GM21423 (cell line): ENCODE results near the gene DIABLO.
"Not testable (repeated sequence)": the region's sequence is repeated elsewhere in the genome, so short reads cannot be mapped to it uniquely, and the experiment has no call there.

ENCODE experiments used
- ATAC-seq: cut with Tn5 transposase; IDR thresholded peaks from one replicate; pipeline ENCODE4 v1.9.1; 2021; ENCODE audit warnings: mild to moderate bottlenecking, moderate library complexity; ENCODE audit not compliant: unreplicated experiment

Gene DIABLO

DNA sequence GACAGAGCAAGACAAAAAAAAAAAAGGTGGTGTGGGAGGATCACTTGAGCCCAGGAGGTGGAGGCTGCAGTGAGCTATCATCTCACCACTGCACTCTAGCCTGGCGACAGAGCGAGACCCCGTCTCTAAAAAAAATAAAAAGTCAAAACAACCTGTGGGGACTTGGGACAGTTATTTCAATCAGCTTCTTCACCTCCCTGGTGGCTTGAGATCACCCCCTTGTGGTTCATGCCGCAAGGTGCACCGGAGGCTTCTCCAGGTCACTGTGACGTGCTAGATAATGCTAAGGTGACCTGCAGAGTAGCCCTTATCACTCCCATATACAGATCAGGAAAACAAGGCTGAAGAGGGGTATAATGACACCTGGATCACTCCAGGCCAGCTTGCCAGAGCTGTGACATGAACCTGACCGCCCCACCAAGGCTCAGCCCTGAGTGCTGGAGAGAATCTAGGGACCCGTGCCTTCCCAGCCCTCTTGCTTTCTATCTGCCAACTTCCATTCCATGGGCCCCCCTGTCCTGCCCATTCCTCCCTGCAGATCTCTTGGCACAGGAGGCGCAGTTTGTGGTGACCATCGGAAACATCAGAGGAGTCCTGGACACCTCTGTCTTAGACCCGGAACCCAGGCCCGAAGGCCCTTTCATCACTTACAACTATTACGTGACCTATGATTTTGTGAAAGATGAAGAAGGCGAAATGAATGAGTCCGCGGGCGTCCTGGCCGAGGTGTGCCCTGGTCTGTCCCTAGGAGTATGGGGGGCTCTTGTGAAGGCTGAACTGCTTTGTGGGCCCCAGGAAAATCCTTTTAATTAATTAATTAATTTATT lies 34.8 kb downstream of the DIABLO start:
- ATAC-seq: no peak

DNA sequence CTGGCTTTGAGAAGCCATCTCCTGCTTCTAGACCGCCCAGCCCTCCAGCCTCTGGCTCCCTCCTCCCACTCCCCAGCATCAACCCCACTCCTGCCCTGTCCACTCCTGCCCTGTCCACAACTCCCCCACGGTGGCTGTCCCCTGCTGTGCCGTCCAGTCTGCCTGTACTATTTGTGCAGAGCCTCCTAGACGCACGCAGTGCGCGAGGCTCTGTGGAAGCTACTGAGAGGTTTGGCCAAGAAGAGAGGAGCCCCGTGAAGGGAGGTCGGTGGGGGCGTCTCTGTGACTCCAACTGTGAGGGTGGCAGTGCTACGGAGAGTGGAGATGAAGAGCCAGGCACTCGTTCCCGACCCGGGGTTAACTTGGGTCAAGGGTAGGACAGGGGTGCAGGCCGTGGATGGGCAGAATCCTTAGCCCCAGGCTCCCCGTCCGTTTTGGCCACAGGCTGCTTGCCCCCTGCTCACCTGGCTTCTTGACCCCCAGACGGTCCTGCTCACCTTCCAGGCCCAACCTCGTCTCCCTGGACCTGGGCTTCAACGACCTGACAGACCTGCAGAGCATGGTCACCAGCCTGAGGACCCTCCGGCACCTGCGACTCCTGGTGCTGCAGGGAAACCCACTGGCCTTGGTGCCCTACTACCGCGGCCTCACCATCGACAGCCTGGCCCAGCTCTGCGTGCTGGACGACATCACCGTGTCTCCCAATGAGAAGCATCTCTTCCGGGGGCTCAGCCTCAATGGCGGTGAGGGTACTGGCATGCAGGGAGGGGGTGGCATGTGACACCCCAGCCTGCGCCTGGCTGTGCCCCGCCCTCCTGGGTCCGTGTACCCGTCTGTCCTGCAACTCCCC lies 36.0 kb downstream of the DIABLO start:
- ATAC-seq: no peak

DNA sequence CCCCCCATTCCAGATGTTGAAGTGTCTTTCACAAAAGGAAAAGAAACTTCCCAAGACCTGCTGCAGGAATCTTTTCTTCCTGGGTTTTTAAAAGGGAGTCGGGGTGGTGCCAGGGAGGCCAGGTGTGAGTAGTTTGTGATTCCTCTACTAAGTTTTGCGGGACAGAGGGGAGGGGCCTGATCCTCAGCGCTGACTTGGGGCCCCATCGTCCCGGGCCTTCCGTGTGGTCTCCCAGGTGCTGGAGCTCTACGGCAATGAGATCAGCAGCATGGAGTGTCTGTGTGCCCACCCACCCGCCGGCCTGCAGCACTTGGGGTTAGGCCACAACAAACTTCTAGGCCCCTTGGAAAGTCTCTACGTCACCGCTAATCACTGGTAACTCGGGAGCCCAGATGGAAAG lies 38.4 kb downstream of the DIABLO start:
- no peak for ATAC-seq

GRCh38 chr12:122185494-122186082 lies 40.3 kb downstream of the DIABLO start:
- ATAC-seq: no peak

DNA sequence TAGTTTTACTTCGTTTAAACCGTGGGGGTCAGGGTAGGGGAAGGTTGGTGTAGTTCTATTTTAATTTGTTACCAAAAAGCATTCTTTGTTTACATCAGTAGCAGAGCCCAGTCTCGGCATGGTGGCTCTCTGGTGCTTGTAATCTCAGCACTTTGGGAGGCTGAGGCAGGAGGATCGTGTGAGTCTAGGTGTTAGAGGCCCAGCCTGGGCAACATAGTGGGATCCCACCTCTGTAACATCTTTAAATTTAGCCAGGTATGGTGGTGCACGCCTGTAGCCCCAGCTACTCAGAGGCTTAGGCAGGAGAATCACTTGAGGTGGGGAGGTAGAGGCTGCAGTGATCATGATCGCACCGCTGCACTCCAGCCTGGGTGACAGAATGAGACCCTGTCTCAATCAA lies 40.8 kb downstream of the DIABLO start:
- no peak for ATAC-seq

GRCh38 chr12:122184517-122184916 lies 41.3 kb downstream of the DIABLO start:
- ATAC-seq: no peak

GRCh38 chr12:122183588-122183940 lies 42.3 kb downstream of the DIABLO start:
- no peak for ATAC-seq

DNA sequence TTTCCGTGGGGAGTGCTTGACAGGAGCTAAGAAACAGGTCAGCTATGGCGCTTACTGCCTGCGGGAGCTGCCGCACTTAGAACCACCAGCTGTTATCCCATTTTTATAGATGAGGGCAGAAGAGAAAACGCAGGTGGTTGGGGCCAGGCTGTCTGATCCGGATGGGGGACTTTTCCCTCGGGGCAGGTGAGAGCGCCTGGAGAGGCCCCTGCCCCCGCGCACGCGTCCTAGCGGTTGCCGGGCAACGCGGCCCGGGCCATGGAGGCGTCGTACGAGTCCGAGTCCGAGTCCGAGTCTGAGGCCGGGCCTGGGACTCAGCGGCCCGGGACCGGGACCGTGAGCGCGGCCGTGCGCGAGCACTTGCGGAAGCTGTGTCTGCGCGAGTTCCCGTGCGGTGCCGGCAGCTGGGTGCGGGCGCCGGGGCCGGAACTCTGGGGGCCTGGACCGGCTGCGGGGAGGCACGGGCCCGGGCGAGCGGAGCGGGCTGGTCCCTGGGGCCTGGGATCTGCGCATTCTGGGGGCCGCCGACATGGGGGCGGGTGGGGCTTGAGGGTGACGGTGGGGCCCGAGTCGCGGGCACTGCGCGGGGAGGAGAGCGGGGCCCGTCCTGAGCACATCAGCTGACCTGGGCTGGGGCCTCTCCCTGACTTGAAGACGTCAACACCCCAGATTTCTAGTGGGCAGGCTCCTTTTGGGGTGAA lies 42.8 kb downstream of the DIABLO start, which contains the start of gene LRRC43:
Gene LRRC43 (plus strand): TSS at position 237 of the 701 bp plus-strand sequence. CDS start 22 bp downstream, at position 259.
- no peak for ATAC-seq

DNA sequence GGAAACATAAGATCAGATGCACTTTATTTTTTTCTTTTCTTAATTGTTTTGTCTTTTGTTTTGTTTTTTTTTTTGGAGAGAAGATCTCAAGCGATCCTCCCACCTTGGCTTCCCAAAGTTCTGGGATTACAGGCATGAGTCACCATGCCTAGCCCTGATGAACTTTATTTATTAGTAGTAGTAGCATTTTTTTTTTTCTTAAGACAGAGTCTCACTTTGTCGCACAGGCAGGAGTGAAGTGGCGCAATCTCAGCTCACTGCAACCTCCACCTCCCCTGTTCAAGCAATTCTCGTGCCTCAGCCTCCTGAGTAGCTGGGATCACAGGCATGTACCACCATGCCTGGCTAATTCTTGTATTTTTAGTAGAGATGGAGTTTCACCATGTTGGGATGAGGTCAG lies 49.4 kb downstream of the DIABLO start:
- ATAC-seq: not testable (repeated sequence)

DNA sequence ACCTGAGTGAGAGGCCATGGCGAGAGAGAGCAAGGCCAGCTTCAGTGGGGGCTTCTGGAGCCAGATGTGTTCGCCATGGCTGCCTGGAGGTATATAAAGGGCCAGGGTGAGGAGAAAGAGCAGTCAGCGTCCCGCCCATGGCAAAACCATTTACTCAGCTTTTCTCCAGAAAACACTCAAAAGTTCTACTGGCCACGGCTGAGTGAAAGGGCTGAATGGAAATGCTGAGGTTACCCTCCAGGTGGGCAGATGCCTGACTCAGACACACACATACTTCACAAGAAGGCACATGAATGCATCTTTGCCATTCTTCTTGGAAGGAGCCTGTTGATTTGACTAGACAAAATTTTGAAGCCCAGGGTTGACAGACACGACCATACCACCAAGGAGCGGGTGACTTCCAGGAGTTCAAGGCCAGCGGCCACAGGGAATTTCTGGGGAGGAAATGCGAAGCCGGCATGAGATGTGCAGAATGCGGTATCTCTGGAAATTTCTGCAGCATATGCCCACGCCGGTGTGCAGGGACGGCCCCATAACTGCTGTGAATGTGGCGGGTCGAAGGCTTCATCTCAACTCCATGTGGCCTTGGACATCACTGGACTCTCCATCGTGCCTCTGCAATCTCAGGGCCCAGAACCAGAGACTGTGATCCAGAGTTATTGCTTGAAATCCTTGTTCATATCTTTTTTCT lies 51.6 kb downstream of the DIABLO start, which contains the start of gene IL31:
Gene IL31 (minus strand): TSS at position 67 of the 691 bp plus-strand sequence. CDS start 49 bp downstream, at position 18.
- no peak for ATAC-seq

GRCh38 chr12:122172262-122172939 lies 53.5 kb downstream of the DIABLO start:
- no peak for ATAC-seq

DNA sequence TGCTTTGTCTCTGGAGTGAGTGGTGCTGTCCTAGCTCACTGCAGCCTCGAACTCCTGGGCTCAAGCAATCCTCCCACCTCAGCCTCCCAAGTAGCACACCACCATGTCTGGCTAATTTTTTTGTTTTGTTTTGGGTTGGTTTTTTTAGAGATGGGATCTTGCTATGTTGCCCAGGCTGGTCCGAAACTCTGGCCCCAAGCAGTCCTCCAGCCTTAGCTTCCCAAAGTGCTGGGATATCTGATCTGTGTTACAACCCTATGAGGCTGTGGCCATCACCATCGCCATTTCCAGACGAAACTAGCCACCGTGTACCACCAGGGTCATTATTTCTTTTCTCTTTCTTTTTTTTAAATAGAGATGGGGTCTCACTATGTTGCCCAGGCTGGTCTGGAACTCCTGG lies 54.5 kb downstream of the DIABLO start:
- ATAC-seq: no peak

GRCh38 chr12:122168492-122168891 lies 57.4 kb downstream of the DIABLO start:
- ATAC-seq: no peak

GRCh38 chr12:122167356-122167925 lies 58.4 kb downstream of the DIABLO start:
- no peak for ATAC-seq

DNA sequence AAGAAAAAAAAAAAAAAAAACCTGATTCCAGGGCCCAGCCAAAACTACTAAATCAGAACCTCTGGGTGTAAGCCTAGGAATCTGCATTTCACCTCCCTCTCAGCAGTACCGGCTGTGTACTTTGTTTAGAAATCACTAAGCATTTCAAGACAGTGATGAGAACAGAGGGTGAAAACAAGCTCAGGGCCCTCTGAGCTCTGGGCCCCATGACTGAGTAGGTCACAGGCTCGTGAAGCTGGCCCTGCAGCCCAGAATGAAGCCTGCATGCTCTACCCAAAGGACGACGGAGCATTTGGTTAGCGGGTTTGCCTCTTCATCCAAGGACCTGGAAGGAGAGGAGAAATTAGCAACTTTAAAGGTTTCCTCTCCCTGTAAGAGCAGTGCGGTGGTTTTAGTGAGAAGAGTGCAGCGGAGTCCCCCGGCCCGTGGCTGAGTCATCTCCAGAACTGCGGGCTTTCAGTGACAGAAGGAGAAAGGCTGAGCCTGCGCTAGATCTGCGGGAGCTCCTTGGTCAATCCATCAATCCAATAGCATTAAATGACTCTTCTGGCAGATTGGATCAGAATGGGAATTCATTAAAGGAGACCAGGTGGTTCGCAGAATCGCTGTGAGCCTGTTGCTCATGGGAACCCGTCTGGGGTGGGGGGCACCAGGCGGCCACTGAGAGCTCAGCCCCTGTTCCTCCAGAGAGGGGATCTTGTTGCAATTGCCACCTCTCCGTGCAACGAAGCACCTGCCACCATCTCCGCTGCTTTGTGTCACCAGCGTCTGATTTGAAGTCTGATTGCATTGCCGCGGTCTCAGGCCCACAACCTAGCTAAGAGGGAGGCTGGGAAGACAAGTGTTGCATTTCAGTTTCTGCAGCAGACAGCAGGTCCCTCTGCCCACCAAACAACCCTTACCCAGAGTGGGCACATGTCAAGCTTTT lies 59.2 kb downstream of the DIABLO start:
- ATAC-seq: no peak

- no peak for ATAC-seq
Observed at GRCh38 chr12:122162976-122163375, 62.9 kb downstream of the DIABLO start.

DNA sequence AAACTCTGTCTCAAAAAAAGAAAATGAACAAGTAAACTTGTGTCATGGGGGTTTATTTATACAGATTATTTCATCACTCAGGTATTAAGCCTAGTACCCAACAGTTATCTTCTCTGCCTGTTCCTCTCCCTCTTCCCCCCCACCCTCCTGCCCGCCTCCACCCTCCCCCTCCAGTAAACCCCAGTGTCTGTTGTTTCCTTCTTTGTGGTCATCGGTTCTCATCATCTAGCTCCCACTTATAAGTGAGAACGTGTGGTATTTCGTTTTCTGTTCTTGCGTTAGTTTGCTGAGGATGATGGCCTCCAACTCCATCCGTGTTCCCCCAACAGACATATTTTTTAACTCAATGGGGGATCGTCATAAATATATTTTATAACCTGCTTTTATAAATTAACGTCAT lies 64.2 kb downstream of the DIABLO start:
- no peak for ATAC-seq

DNA sequence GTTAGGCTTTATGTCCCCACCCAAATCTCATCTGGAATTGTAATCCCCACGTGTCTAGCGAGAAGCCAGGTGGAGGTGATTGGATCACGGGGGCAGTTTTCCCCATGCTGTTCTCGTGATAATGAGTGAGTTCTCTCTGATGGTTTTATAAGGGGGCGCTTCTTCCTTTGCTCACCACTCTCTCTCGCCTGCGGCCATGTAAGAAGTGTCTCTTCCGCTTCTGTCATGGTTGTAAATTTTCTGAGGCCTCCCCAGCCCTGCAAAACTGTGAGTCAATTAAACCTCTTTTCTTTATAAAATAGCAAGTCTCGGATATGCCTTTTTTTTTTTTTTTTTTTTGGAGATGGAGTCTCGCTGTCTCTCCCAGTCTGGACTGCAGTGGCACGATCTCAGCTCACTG lies 65.1 kb downstream of the DIABLO start:
- ATAC-seq: no peak
